ENCODE results near the gene FN1.

GRCh38 chr2:215354771-215355695, 80.8 kb downstream of the FN1 start:
- TF ChIP-seq CTCF (conservative IDR thresholded peaks at IDR 0.05; ENCODE audit: low read length) = no peak
- TF ChIP-seq EZH2phosphoT487 (IDR thresholded peaks at IDR 0.05; ENCODE audit: borderline replicate concordance) = no peak
